HG03280 (cell line): ENCODE data around the gene ZNF346.

Experiments used
- ATAC-seq: cut with Tn5 transposase; IDR thresholded peaks from one replicate; pipeline ENCODE4 v1.9.1; 2021; ENCODE audit warnings: mild to moderate bottlenecking, moderate library complexity; ENCODE audit not compliant: unreplicated experiment

The ZNF346 gene

GRCh38 chr5:177066224-177066623, 43.7 kb downstream of the ZNF346 start:
- no peak for ATAC-seq

GRCh38 chr5:177067503-177067902, 45.0 kb downstream of the ZNF346 start:
- ATAC-seq = no peak

- no peak for ATAC-seq
Measured at GRCh38 chr5:177070536-177071191, 48.2 kb downstream of the ZNF346 start.

GRCh38 chr5:177071666-177072385, 49.3 kb downstream of the ZNF346 start:
- ATAC-seq = peak; percentile 66

- no peak for ATAC-seq
Measured at GRCh38 chr5:177077335-177077734, 54.8 kb downstream of the ZNF346 start.

- no peak for ATAC-seq
Measured at GRCh38 chr5:177079606-177080005, 57.1 kb downstream of the ZNF346 start.

- ATAC-seq = no peak
Measured at GRCh38 chr5:177080265-177080664, 57.8 kb downstream of the ZNF346 start.

GRCh38 chr5:177081859-177082258, 59.4 kb downstream of the ZNF346 start:
- no peak for ATAC-seq

- ATAC-seq = no peak
Measured at GRCh38 chr5:177083357-177083756, 60.9 kb downstream of the ZNF346 start.

- no peak for ATAC-seq
Measured at GRCh38 chr5:177084175-177084574, 61.7 kb downstream of the ZNF346 start.

GRCh38 chr5:177085985-177086653, 63.6 kb downstream of the ZNF346 start:
- peak; percentile 3 for ATAC-seq

- ATAC-seq = peak; percentile 65
Measured at GRCh38 chr5:177086654-177087397, 64.3 kb downstream of the ZNF346 start, which contains the start of gene FGFR4. TSS of gene FGFR4 (plus strand) at chr5:177086915. CDS start at chr5:177089603, 2,688 bp downstream.

- no peak for ATAC-seq
Measured at GRCh38 chr5:177087398-177088005, 65.0 kb downstream of the ZNF346 start.

- ATAC-seq = no peak
Measured at GRCh38 chr5:177089127-177089526, 66.6 kb downstream of the ZNF346 start.

- ATAC-seq = no peak
Measured at GRCh38 chr5:177089825-177090641, 67.5 kb downstream of the ZNF346 start.

GRCh38 chr5:177090813-177091212, 68.3 kb downstream of the ZNF346 start:
- no peak for ATAC-seq

- no peak for ATAC-seq
Measured at GRCh38 chr5:177091232-177091631, 68.7 kb downstream of the ZNF346 start.

GRCh38 chr5:177092178-177093081, 69.9 kb downstream of the ZNF346 start:
- no peak for ATAC-seq
